SK-N-SH treated with all-trans-retinoic acid at 6 μM for 48 hours (cell line): ENCODE measurements around the gene GBE1.

ENCODE experiments used
- ARNTL ChIP-seq: fragments of 450-650 bp; formaldehyde crosslinking; IDR thresholded peaks from 2 replicates; pipeline ENCODE4 v1.5.0; 2020; ENCODE audit warnings: low read depth, mild to moderate bottlenecking, moderate library complexity, borderline replicate concordance
- ISL1 ChIP-seq: fragments of 250-450 bp; sonication (Bioruptor Pico); IDR thresholded peaks from 2 replicates; pipeline ENCODE4 v2.1.2; 2022; ENCODE audit warnings: mild to moderate bottlenecking, moderate library complexity
- PATZ1 ChIP-seq: fragments of 250-450 bp; sonication (Bioruptor Pico); IDR thresholded peaks from 2 replicates; pipeline ENCODE4 v1.8.0; 2020; ENCODE audit warnings: mild to moderate bottlenecking, moderate library complexity, borderline replicate concordance
- RARB ChIP-seq: fragments of 250-450 bp; sonication (Bioruptor Pico); IDR thresholded peaks from 2 replicates; pipeline ENCODE4 v1.8.0; 2021; ENCODE audit warnings: mild to moderate bottlenecking, moderate library complexity
- SNAI2 ChIP-seq: fragments of 250-450 bp; sonication (Bioruptor Pico); IDR thresholded peaks from 2 replicates; pipeline ENCODE4 v1.5.0; 2020; ENCODE audit warnings: mild to moderate bottlenecking, moderate library complexity
- TCF4 ChIP-seq: fragments of 250-450 bp; sonication (Bioruptor Pico); IDR thresholded peaks from 2 replicates; pipeline ENCODE4 v1.8.0; 2021; ENCODE audit warnings: mild to moderate bottlenecking, moderate library complexity, borderline replicate concordance
- TOX ChIP-seq: fragments of 250-450 bp; sonication (Bioruptor Pico); IDR thresholded peaks from 2 replicates; pipeline ENCODE4 v1.8.0; 2021; ENCODE audit warnings: mild to moderate bottlenecking, moderate library complexity, borderline replicate concordance
- TSHZ2 ChIP-seq: fragments of 250-450 bp; sonication (Bioruptor Pico); IDR thresholded peaks from 2 replicates; pipeline ENCODE4 v1.5.0; 2020; ENCODE audit warnings: mild to moderate bottlenecking, moderate library complexity
- ZFP30 ChIP-seq: fragments of 450-650 bp; formaldehyde crosslinking; IDR thresholded peaks from 2 replicates; pipeline ENCODE4 v1.5.0; 2022; ENCODE audit warnings: mild to moderate bottlenecking, moderate library complexity
- ZNF565 ChIP-seq: fragments of 450-650 bp; formaldehyde crosslinking; conservative IDR thresholded peaks from 2 replicates; pipeline ENCODE4 v1.5.0; 2020; ENCODE audit warnings: low read depth, mild to moderate bottlenecking, moderate library complexity

GRCh38 chr3:81749265-81749664, 12.2 kb downstream of the GBE1 start:
- TF ChIP-seq RARB (CRISPR knock-in tag) (no peak), SNAI2 (no peak), ZFP30 (CRISPR knock-in tag) (no peak), PATZ1 (CRISPR knock-in tag) (no peak), TCF4 (CRISPR knock-in tag) (no peak), TOX (no peak), ISL1 (CRISPR knock-in tag) (peak; percentile 28; the same call in 1 of the 2 replicates), ARNTL (CRISPR knock-in tag) (no peak), ZNF565 (CRISPR knock-in tag) (no peak), TSHZ2 (no peak)
